SKM-1 (cell line): ENCODE data around the gene MARF1.
"Not testable (repeated sequence)": the region's sequence is repeated elsewhere in the genome, so short reads cannot be mapped to it uniquely, and the experiment has no call there.

Source experiments
- DNase-seq: peaks from one replicate; lab custom pipeline; 2025; ENCODE audit not compliant: unreplicated experiment; lab: John Stamatoyannopoulos, UW

Gene MARF1

GRCh38 chr16:15621456-15621855, 21.5 kb downstream of the MARF1 start:
- DNase-seq, result no peak

GRCh38 chr16:15620611-15621195, 22.3 kb downstream of the MARF1 start:
- DNase-seq, result no peak

GRCh38 chr16:15618392-15618791, 24.6 kb downstream of the MARF1 start:
- DNase-seq, result no peak

- DNase-seq, result no peak
Observed at GRCh38 chr16:15617901-15618300, 25.1 kb downstream of the MARF1 start.

- DNase-seq, result no peak
Observed at GRCh38 chr16:15616475-15617165, 26.3 kb downstream of the MARF1 start.

- no peak for DNase-seq
Observed at GRCh38 chr16:15616012-15616411, 26.9 kb downstream of the MARF1 start.

GRCh38 chr16:15613676-15614075, 29.3 kb downstream of the MARF1 start:
- DNase-seq, result no peak

- no peak for DNase-seq
Observed at GRCh38 chr16:15611610-15612009, 31.3 kb downstream of the MARF1 start.

- no peak for DNase-seq
Observed at GRCh38 chr16:15610369-15610871, 32.5 kb downstream of the MARF1 start.

GRCh38 chr16:15609286-15609649, 33.7 kb downstream of the MARF1 start:
- DNase-seq, result no peak

GRCh38 chr16:15608398-15609285, 34.3 kb downstream of the MARF1 start:
- no peak for DNase-seq

GRCh38 chr16:15607700-15608396, 35.1 kb downstream of the MARF1 start:
- DNase-seq, result no peak

GRCh38 chr16:15607221-15607699, 35.7 kb downstream of the MARF1 start:
- not testable (repeated sequence) for DNase-seq

GRCh38 chr16:15606518-15607220, 36.3 kb downstream of the MARF1 start:
- no peak for DNase-seq

- DNase-seq, result no peak
Observed at GRCh38 chr16:15605839-15606517, 37.0 kb downstream of the MARF1 start.

GRCh38 chr16:15604460-15605440, 38.2 kb downstream of the MARF1 start:
- no peak for DNase-seq

- DNase-seq, result no peak
Observed at GRCh38 chr16:15602285-15603044, 40.5 kb downstream of the MARF1 start.
